H1 (cell line): Measurements from ENCODE around the gene BRD4. TPM values are rescaled to one million over a fixed set of nuclear protein-coding genes. Genes with fewer than 3 reads are reported as not detected.
A peak's percentile ranks its signal among the peaks of the same experiment; 100 is the strongest.

ENCODE experiments used
- BACH1 ChIP-seq: IDR thresholded peaks from 2 replicates; pipeline ENCODE4 v1.6.1; 2012; ENCODE audit warnings: low read length, improper control_type of control experiment
- CHD1 ChIP-seq: IDR thresholded peaks from 2 replicates; pipeline ENCODE4 v1.6.1; 2012; ENCODE audit warnings: low read depth, low read length, improper control_type of control experiment
- CHD2 ChIP-seq: IDR thresholded peaks from 2 replicates; pipeline ENCODE4 v1.6.1; 2012; ENCODE audit warnings: low read length, improper control_type of control experiment
- CREB1 ChIP-seq: IDR thresholded peaks from 2 replicates; pipeline ENCODE4 v1.6.1; 2012; ENCODE audit warnings: inconsistent platforms
- E2F6 ChIP-seq: IDR thresholded peaks from 2 replicates; pipeline ENCODE4 v1.6.1; 2012; ENCODE audit warnings: inconsistent platforms
- EGR1 ChIP-seq: IDR thresholded peaks from 2 replicates; pipeline ENCODE4 v1.6.1; 2011; ENCODE audit warnings: low read depth, low read length, borderline replicate concordance
- NRF1 ChIP-seq: IDR thresholded peaks from 2 replicates; pipeline ENCODE4 v1.6.1; 2011; ENCODE audit warnings: mild to moderate bottlenecking, low read depth, low read length, improper control_type of control experiment
- RBBP5 ChIP-seq: IDR thresholded peaks from 2 replicates; pipeline ENCODE4 v1.7.1; 2012; ENCODE audit warnings: low read depth, mild to moderate bottlenecking, inconsistent platforms, low read length, moderate library complexity, borderline replicate concordance
- SAP30 ChIP-seq: fragments of 300-600 bp; sonication (generic); IDR thresholded peaks from 2 replicates; pipeline ENCODE4 v1.7.1; 2012; ENCODE audit warnings: low read length, moderate library complexity, mild to moderate bottlenecking, inconsistent platforms; ENCODE audit not compliant: insufficient read depth, insufficient replicate concordance
- SIN3A ChIP-seq, 2 experiments: IDR thresholded peaks in 1 of 2; conservative IDR thresholded peaks in 1 of 2; 2 replicates each; pipeline ENCODE4 v1.6.1; 2011 to 2012; ENCODE audit warnings: low read length in 2 of 2, improper control_type of control experiment in 1 of 2, low read depth in 1 of 2, mild to moderate bottlenecking in 1 of 2
- SIX5 ChIP-seq: IDR thresholded peaks from 2 replicates; pipeline ENCODE4 v1.6.1; 2011; ENCODE audit warnings: mild to moderate bottlenecking, low read depth, low read length
- SP1 ChIP-seq: IDR thresholded peaks from 2 replicates; pipeline ENCODE4 v1.6.1; 2011; ENCODE audit warnings: low read depth, low read length
- SP2 ChIP-seq: IDR thresholded peaks from 2 replicates; pipeline ENCODE4 v1.6.1; 2012; ENCODE audit warnings: mild to moderate bottlenecking, low read length, inconsistent platforms
- TAF1 ChIP-seq: IDR thresholded peaks from 2 replicates; pipeline ENCODE4 v1.6.1; 2011; ENCODE audit warnings: mild to moderate bottlenecking, low read depth, low read length
- TAF7 ChIP-seq: optimal IDR thresholded peaks from 2 replicates; pipeline ENCODE3; 2011; ENCODE audit warnings: low read depth, mild to moderate bottlenecking, inconsistent platforms, low read length, moderate library complexity, borderline replicate concordance
- YY1 ChIP-seq: IDR thresholded peaks from 2 replicates; pipeline ENCODE4 v1.6.1; 2011; ENCODE audit warnings: low read depth, mild to moderate bottlenecking, low read length
- polyA plus RNA-seq, 7 experiments: library from polyadenylated mRNA; depleted of rRNA in 3 of 7; stranded (reverse) in 5 of 7; unstranded in 2 of 7; fragments of >200 nt in 5 of 7; fragments of 200-250 nt in 2 of 7; gene quantifications; 1 replicate in 5 of 7; 2 replicates in 1 of 7; 4 replicates in 1 of 7; pipeline versions ENCODE4 v1.2.1 to v1.2.3, GENCODE V29; 2011 to 2013; ENCODE audit warnings: missing spikeins in 2 of 7, mixed read lengths in 2 of 7
- total RNA-seq: library from RNA; stranded (reverse); fragmentation: NEBNext Ultra II Directional; extraction: Animal tissue kit (Norgen Biotek cat#: 25700); gene quantifications from 2 replicates; pipeline ENCODE4 v1.2.1, GENCODE V29; 2021
- TF ChIP-seq, protein P1 (sequence below): IDR thresholded peaks from 2 replicates; pipeline ENCODE4 v1.6.1; 2012; ENCODE audit warnings: low read length, inconsistent platforms
- TF ChIP-seq, protein P2 (sequence below): IDR thresholded peaks from 2 replicates; pipeline ENCODE4 v1.6.1; 2012; ENCODE audit warnings: inconsistent platforms

The BRD4 gene
- total and polyA plus RNA-seq, 2 of the 8 experiments (the other 6 are each of a cell fraction or from before 2014, with no cell fraction given) = 14.1 to 146 TPM

DNA sequence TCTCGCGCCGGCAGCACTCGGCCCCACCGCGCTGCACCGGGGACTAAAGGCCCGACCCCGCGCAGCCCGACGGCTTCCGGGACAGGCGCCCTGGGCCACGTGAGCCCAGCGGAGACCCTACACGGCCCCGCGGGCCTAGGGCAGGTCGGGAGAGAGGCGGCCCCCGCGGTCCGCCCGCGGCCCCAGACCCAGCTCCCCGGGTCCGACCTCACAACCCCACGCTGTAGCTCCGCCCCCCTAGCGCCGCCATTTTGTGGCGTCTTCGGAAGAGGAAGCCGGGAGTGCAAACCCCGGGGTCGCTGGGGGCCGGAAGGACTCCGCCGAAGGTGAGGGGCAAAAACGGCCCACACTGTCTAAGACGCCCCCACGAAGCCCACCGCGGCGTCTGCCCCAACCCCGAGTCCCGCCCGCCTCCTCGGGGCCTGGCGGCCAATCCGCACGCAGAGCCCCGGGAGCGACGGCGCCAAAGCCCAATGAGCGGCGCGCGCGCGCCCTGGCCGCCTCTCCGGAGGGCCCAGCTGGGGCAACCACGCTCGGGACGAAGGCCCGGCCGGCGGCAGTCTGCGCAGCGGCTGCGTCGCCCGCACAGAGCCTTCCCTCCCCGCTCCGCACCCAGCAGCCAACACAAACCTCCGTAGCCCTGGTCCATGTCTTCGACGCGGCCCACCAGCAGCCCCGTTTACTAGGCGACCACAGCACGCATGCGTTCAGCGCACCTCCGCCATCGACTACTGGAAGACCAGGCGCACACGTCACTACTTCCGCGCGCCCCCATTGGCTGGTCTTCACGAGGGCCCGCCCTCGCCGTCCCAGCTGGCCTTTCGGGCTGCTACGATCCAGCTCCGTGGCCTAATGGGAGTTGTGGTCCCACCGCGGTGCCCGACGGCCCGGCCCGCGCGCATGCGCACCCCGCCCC, 47.0 kb upstream of the BRD4 start, which contains the start of gene AKAP8 (continued):
- TF ChIP-seq RBBP5 = peak; percentile 54; the same call in 1 of the 2 replicates
- peak; percentile 87 for TF ChIP-seq SP1
- TF ChIP-seq CHD1 = no peak
- TF ChIP-seq TAF1 = peak; percentile 92
- TF ChIP-seq SP2 = peak; percentile 76
- peak; percentile 36 for TF ChIP-seq SIX5
- TF ChIP-seq CREB1 = peak; percentile 89
- TF ChIP-seq, protein P1, sequence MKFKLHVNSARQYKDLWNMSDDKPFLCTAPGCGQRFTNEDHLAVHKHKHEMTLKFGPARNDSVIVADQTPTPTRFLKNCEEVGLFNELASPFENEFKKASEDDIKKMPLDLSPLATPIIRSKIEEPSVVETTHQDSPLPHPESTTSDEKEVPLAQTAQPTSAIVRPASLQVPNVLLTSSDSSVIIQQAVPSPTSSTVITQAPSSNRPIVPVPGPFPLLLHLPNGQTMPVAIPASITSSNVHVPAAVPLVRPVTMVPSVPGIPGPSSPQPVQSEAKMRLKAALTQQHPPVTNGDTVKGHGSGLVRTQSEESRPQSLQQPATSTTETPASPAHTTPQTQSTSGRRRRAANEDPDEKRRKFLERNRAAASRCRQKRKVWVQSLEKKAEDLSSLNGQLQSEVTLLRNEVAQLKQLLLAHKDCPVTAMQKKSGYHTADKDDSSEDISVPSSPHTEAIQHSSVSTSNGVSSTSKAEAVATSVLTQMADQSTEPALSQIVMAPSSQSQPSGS = peak; percentile 87; the same call in 1 of the 2 replicates
- TF ChIP-seq TAF7 = peak; percentile 77
- peak; percentile 79 for TF ChIP-seq NRF1
- TF ChIP-seq CHD2 = peak; percentile 80
- no peak for TF ChIP-seq E2F6
- no peak for TF ChIP-seq SAP30
- TF ChIP-seq SIN3A (conservative IDR thresholded peaks at IDR 0.05 in 1 of 2, IDR thresholded peaks at IDR 0.05 in 1 of 2; ENCODE audit: low read depth in 1 of 2, low read length in 2 of 2) = peak; percentile 30 to 61; a peak in 1 of 4 replicates
- no peak for TF ChIP-seq BACH1
- TF ChIP-seq, protein P2, sequence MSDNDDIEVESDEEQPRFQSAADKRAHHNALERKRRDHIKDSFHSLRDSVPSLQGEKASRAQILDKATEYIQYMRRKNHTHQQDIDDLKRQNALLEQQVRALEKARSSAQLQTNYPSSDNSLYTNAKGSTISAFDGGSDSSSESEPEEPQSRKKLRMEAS = peak; percentile 78
- peak; percentile 95 for TF ChIP-seq YY1
- TF ChIP-seq EGR1 = peak; percentile 25; the same call in 1 of the 2 replicates
